Mammary epithelial cell (primary cell): ENCODE measurements around the gene SHH.

Experiments used
- EZH2 ChIP-seq: IDR thresholded peaks from 2 replicates; pipeline ENCODE4 v1.6.1; 2012; ENCODE audit warnings: low read length, inconsistent platforms, borderline replicate concordance
- TF ChIP-seq, protein P1 (sequence below), 2 donors: IDR thresholded peaks in 1 of 2; conservative IDR thresholded peaks in 1 of 2; 2 replicates each; pipeline ENCODE4 v1.5.1; 2011 to 2012; ENCODE audit warnings: inconsistent platforms in 2 of 2, low read length in 2 of 2, mild to moderate bottlenecking in 2 of 2, control low read depth in 1 of 2, low read depth in 1 of 2; ENCODE audit not compliant: insufficient read depth in 1 of 2; ENCODE audit errors: extremely low read depth in 1 of 2

DNA sequence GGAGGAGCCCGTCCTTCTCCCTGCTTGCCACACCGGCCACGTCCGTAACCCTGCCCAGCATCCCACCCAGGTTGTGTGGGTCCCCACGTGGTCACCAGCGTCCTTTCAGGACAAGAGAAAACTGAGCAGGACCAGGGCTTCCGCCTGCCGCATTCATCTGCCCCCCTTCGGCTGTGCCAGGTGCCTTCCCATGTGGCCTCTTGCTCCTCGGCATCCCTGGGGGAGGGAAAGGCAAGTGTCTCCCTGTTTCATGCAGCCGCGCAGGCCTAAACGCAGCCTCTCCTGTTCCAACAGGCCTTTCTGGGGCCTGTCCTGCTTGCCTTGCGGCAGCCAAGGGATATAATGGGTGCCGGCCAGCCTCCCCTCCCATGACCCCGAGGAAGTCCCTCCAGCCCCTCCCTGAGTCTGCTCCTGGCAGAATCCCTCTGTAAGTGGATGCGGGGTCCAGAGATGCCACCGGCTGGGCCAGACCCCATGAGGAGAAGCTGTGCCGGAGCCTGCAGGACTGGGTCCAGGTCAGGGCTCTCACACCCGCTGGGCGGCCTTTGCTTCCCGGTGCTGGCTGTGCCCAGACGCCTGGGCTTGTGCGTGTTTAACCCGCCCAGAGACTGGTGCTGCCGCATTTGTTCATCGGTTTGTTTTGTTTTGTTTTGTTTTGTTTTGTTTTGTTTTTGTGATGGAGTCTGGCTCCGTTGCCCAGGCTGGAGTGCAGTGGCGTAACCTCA is 23.1 kb downstream of the SHH start:
- no peak for TF ChIP-seq EZH2
- TF ChIP-seq, protein P1, sequence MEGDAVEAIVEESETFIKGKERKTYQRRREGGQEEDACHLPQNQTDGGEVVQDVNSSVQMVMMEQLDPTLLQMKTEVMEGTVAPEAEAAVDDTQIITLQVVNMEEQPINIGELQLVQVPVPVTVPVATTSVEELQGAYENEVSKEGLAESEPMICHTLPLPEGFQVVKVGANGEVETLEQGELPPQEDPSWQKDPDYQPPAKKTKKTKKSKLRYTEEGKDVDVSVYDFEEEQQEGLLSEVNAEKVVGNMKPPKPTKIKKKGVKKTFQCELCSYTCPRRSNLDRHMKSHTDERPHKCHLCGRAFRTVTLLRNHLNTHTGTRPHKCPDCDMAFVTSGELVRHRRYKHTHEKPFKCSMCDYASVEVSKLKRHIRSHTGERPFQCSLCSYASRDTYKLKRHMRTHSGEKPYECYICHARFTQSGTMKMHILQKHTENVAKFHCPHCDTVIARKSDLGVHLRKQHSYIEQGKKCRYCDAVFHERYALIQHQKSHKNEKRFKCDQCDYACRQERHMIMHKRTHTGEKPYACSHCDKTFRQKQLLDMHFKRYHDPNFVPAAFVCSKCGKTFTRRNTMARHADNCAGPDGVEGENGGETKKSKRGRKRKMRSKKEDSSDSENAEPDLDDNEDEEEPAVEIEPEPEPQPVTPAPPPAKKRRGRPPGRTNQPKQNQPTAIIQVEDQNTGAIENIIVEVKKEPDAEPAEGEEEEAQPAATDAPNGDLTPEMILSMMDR (conservative IDR thresholded peaks at IDR 0.05 in 1 of 2, IDR thresholded peaks at IDR 0.05 in 1 of 2; ENCODE audit: extremely low read depth in 1 of 2, insufficient read depth in 1 of 2, low read depth in 1 of 2, low read length in 2 of 2) = no peak
